Activated naive CD4-positive, alpha-beta T cell treated with Interleukin-2 at 50 U/mL for 16 hours (primary cell): ENCODE measurements around the gene ARHGAP1.

ENCODE experiments used
- DNase-seq: peaks from one replicate; pipeline ENCODE4 v3.0.0-alpha.2; 2020

Gene ARHGAP1

GRCh38 chr11:46692450-46692849 is 8.0 kb downstream of the ARHGAP1 start:
- DNase-seq: no peak

- DNase-seq: no peak
Measured at GRCh38 chr11:46690702-46691101, 9.7 kb downstream of the ARHGAP1 start.

GRCh38 chr11:46686886-46687795 is 13.3 kb downstream of the ARHGAP1 start:
- no peak for DNase-seq

GRCh38 chr11:46684367-46684766 is 16.1 kb downstream of the ARHGAP1 start:
- DNase-seq: no peak

GRCh38 chr11:46682773-46683752 is 17.4 kb downstream of the ARHGAP1 start:
- no peak for DNase-seq

GRCh38 chr11:46681814-46682213 is 18.6 kb downstream of the ARHGAP1 start:
- DNase-seq: no peak

- DNase-seq: no peak
Measured at GRCh38 chr11:46680815-46681214, 19.6 kb downstream of the ARHGAP1 start.

- DNase-seq: no peak
Measured at GRCh38 chr11:46680164-46680760, 20.2 kb downstream of the ARHGAP1 start.

- no peak for DNase-seq
Measured at GRCh38 chr11:46679241-46680163, 20.9 kb downstream of the ARHGAP1 start.

GRCh38 chr11:46678741-46679130 is 21.7 kb downstream of the ARHGAP1 start:
- DNase-seq: no peak

GRCh38 chr11:46677991-46678740 is 22.3 kb downstream of the ARHGAP1 start:
- no peak for DNase-seq

GRCh38 chr11:46677169-46677568 is 23.2 kb downstream of the ARHGAP1 start:
- DNase-seq: no peak

GRCh38 chr11:46676436-46677158 is 23.8 kb downstream of the ARHGAP1 start:
- no peak for DNase-seq

- DNase-seq: no peak
Measured at GRCh38 chr11:46675949-46676348, 24.5 kb downstream of the ARHGAP1 start.

- no peak for DNase-seq
Measured at GRCh38 chr11:46675288-46675851, 25.0 kb downstream of the ARHGAP1 start.

- DNase-seq: peak; percentile 9
Measured at GRCh38 chr11:46674463-46675287, 25.7 kb downstream of the ARHGAP1 start.

GRCh38 chr11:46673713-46674462 is 26.5 kb downstream of the ARHGAP1 start:
- DNase-seq: no peak

GRCh38 chr11:46672381-46672839 is 28.0 kb downstream of the ARHGAP1 start:
- no peak for DNase-seq
